GM20431 (cell line): ENCODE results near the gene CSNK1A1.
"Not testable (repeated sequence)": the region's sequence is repeated elsewhere in the genome, so short reads cannot be mapped to it uniquely, and the experiment has no call there.

ENCODE experiments used
- in situ Hi-C: fragments of 300-500 bp; cut with MseI, MboI; formaldehyde crosslinking; loops from one replicate; pipeline ENCODE4 v1.15.0; 2020; ENCODE audit warnings: low sequenced_read_pairs; ENCODE audit not compliant: unreplicated experiment

Gene CSNK1A1

GRCh38 chr5:149537374-149537975 is 13.8 kb downstream of the CSNK1A1 start:
- in situ Hi-C loops, result no loop called here

- in situ Hi-C loops, result not testable (repeated sequence)
Observed at GRCh38 chr5:149535787-149536186, 15.5 kb downstream of the CSNK1A1 start.

GRCh38 chr5:149532413-149532812 is 18.8 kb downstream of the CSNK1A1 start:
- in situ Hi-C loops, result no loop called here

GRCh38 chr5:149529463-149529862 is 21.8 kb downstream of the CSNK1A1 start:
- in situ Hi-C loops, result no loop called here

GRCh38 chr5:149528281-149529060 is 22.8 kb downstream of the CSNK1A1 start:
- in situ Hi-C loops, result no loop called here

GRCh38 chr5:149526845-149527590 is 24.2 kb downstream of the CSNK1A1 start:
- in situ Hi-C loops, result no loop called here

- in situ Hi-C loops, result no loop called here
Observed at GRCh38 chr5:149521739-149522685, 29.2 kb downstream of the CSNK1A1 start.

GRCh38 chr5:149519601-149520000 is 31.6 kb downstream of the CSNK1A1 start:
- in situ Hi-C loops, result no loop called here

- in situ Hi-C loops, result no loop called here
Observed at GRCh38 chr5:149518620-149519019, 32.6 kb downstream of the CSNK1A1 start.

- in situ Hi-C loops, result no loop called here
Observed at GRCh38 chr5:149517461-149518122, 33.6 kb downstream of the CSNK1A1 start.

- in situ Hi-C loops, result no loop called here
Observed at GRCh38 chr5:149514512-149514911, 36.7 kb downstream of the CSNK1A1 start.

GRCh38 chr5:149513372-149513947 is 37.8 kb downstream of the CSNK1A1 start:
- in situ Hi-C loops, result not testable (repeated sequence)

- in situ Hi-C loops, result no loop called here
Observed at GRCh38 chr5:149510136-149510535, 41.1 kb downstream of the CSNK1A1 start.

- in situ Hi-C loops, result no loop called here
Observed at GRCh38 chr5:149504677-149505076, 46.6 kb downstream of the CSNK1A1 start.

- in situ Hi-C loops, result no loop called here
Observed at GRCh38 chr5:149503006-149503405, 48.2 kb downstream of the CSNK1A1 start.

GRCh38 chr5:149500922-149501582 is 50.2 kb downstream of the CSNK1A1 start:
- in situ Hi-C loops, result no loop called here

GRCh38 chr5:149498724-149499336 is 52.4 kb downstream of the CSNK1A1 start:
- in situ Hi-C loops, result no loop called here

- in situ Hi-C loops, result no loop called here
Observed at GRCh38 chr5:149497357-149497756, 53.9 kb downstream of the CSNK1A1 start.
